Inflammatory macrophage treated with lipopolysaccharide for 1 hour (primary cell): ENCODE data around the gene MAGEB6B.
"Not testable (repeated sequence)": the region's sequence is repeated elsewhere in the genome, so short reads cannot be mapped to it uniquely, and the experiment has no call there.

Source experiments
- DNase-seq, 2 donors: peaks; one replicate each; pipeline ENCODE4 v3.0.0-alpha.2; 2020 to 2022

Gene MAGEB6B, protein sequence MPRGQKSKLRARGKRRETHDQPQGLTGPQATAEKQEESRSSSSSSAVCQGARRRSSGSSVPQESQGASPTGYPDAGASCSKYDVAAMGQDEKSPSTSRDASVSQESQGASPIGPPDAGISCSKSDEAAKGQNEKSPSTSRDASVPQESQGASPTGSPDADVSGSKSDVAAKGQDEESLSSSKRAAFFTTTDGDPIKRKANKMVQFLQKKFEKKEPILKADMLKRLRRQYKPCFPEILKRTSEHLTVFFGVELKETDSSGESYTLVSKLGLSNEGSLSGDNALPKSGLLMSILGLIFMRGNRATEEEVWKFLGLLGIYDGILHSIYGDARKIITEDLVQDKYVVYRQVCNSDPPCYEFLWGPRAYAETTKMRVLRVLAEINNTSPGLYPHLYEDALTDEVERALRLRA

DNA sequence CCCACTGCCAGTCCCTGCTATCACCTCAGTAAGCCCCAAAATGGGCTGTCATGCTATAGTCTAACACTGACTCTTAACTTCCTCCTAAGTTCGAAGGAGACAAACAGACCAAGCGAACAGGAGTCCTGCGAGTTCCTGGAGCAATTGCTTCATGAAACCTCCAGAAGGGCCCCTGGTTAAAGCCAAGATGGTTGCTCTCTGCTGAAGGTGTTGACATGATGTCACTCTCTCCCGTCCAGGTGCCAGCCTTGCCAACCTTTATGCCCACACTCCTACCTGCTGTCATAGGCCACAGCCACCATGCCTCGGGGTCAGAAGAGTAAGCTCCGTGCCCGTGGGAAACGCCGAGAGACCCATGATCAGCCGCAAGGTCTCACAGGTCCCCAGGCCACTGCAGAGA is at the start of gene MAGEB6B:
TSS of gene MAGEB6B (plus strand) at position 301 of the 400 bp plus-strand sequence. CDS start at position 301, 0 bp downstream.
- DNase-seq, result no peak

DNA sequence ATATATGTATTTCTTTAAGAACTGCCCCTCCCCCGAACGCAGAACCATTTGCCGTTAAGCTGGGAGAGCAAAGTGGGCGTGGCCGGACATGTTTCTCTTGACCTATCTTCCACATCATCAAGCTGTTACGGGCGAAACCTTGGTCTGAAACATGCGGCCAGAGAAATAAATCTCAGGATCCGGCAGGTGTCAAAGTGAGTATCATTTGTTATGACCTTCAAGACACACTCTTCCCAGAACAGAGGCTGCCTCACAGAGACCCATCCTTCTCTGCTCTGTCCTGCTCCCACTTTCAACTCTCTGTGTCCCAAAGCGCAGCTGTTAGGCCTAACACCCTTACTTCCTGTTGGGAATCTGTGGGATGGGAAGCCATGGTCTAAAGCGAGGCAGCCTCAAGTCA is 22.1 kb upstream of the MAGEB6B start, which contains the start of gene MAGEB18:
TSS of gene MAGEB18 (plus strand) at position 70 of the 400 bp plus-strand sequence. CDS start 643 bp downstream, outside the sequence.
- no peak for DNase-seq

DNA sequence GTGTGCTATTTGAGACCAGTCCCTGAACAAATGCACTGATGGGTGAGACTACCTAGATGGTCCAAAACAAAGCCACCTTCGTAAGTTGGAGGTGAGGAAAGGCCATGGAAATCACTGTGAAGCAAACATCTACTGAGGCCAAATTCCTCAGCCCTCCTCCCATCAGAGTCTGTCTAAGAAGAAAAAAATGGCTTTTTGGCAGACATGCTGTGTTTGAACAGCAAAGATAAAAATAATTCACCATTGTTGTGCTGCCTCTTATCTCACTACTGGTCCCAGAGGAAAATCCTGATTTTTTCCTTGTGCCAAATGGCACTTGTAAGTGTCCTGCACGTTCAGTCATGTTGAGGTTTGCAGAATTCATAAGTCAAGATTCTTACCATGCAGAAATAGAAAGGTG is 14.4 kb upstream of the MAGEB6B start:
- DNase-seq, result no peak

DNA sequence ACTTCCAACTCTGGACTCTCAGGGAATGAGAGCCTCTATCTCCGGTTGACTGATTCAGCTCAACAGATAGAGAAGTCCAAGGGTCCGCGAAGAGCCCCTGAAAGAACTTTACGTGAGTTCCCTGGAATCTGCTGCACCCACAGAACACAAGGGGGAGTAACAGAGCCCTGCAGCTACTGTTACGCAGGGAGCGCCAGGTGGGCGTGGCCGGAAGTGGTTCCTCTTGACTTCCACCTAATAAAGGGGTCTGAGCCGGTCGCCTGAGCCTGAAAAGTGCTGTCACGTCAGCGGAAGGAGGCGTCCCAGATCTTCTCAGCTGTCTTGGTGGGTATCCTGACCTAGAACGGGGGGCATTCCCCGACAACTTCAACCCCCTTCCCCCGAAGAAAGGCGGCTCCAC is 31.8 kb downstream of the MAGEB6B start, which contains the start of gene MAGEB6:
TSS of gene MAGEB6 (plus strand) at position 237 of the 400 bp plus-strand sequence. CDS start 1,407 bp downstream, outside the sequence.
- DNase-seq, result no peak

DNA sequence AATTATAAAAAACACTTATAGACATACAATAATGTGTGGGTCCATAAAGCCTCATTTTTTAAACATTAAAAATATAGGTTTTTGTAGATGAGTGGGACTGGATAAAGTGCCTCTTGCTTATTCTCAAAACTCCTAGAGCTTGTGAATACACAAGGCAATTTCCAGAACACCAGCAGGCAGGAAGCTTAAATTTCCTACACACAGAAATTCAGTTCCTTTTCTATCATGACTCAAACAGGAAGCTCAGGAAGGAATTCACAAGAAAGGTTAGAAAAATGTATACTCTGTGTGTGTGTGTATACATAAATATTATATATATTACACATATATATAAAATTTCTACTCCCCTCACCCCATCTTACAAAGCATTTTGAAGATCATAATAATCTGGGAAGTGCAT is 43.2 kb downstream of the MAGEB6B start:
- no peak for DNase-seq

DNA sequence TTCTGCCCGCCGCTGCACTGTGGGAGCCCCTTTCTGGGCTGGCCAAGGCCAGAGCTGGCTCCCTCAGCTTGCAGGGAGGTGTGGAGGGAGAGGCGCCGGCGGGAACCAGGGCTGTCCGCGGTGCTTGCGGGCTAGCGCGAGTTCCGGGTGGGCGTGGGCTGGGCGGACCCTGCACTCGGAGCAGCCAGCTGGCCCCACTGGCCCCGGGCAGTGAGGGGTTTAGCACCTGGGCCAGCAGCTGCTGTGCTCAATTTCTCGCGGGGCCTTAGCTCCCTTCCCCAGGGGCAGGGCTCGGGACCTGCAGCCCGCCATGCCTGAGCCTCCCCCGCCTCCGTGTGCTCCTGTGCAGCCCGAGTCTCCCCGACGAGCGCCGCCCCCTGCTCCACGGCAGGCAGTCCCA is 44.3 kb downstream of the MAGEB6B start:
- not testable (repeated sequence) for DNase-seq

DNA sequence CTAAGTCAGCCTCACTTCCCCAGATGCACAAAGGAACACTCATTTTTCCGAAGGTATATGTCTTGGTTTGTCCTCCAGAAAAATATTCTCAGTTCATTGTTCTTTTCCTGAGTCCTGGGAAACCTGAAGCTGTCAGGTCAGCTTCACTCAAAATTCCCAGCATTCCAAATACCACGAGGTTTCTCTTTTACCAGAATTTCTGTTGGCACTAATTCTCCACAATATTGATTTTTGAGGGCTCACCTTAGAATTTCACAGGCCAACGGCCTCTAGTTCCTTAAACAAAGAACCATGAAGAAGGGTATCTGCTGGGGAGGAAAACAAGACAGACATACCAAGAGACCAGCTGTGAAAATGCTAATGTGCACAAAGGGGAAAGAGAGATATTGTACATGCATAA is 47.6 kb downstream of the MAGEB6B start:
- no peak for DNase-seq
